ENCODE results near the gene FAM114A1.

DNA sequence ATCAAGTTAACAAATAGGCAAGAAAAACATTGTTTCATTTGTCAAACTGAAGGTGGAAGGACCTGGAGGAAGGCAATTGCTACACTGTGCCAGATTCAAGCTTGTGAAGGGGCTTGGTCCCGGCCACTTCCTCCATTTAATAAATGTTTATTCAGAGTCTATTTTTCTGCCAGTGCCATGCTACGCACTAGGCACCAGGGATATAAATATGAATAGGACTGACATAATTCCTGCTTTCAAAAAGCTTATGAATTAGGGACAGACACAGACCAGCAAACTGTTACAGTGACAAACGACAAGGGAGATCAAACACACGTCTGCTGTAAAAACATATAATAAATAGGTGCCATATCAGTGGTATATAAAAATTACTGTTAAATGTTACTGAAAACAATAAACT, 11.6 kb upstream of the FAM114A1 start:
- no peak for TF ChIP-seq POLR2AphosphoS5 (IDR thresholded peaks at IDR 0.05)
- TF ChIP-seq, protein P1, sequence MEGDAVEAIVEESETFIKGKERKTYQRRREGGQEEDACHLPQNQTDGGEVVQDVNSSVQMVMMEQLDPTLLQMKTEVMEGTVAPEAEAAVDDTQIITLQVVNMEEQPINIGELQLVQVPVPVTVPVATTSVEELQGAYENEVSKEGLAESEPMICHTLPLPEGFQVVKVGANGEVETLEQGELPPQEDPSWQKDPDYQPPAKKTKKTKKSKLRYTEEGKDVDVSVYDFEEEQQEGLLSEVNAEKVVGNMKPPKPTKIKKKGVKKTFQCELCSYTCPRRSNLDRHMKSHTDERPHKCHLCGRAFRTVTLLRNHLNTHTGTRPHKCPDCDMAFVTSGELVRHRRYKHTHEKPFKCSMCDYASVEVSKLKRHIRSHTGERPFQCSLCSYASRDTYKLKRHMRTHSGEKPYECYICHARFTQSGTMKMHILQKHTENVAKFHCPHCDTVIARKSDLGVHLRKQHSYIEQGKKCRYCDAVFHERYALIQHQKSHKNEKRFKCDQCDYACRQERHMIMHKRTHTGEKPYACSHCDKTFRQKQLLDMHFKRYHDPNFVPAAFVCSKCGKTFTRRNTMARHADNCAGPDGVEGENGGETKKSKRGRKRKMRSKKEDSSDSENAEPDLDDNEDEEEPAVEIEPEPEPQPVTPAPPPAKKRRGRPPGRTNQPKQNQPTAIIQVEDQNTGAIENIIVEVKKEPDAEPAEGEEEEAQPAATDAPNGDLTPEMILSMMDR (IDR thresholded peaks at IDR 0.05) = no peak
